Stimulated activated CD8-positive, alpha-beta memory T cell treated with anti-CD3 and anti-CD28 coated beads, Interleukin-15, amount 100 ng/mL, for 24 hours (primary cell): Measurements from ENCODE around the gene TTC39A.
"Not testable (repeated sequence)": the region's sequence is repeated elsewhere in the genome, so short reads cannot be mapped to it uniquely, and the experiment has no call there.

Experiments used
- DNase-seq: peaks from one replicate; pipeline ENCODE4 v3.0.0-alpha.2; 2020; ENCODE audit warnings: low read depth

The TTC39A gene

DNA sequence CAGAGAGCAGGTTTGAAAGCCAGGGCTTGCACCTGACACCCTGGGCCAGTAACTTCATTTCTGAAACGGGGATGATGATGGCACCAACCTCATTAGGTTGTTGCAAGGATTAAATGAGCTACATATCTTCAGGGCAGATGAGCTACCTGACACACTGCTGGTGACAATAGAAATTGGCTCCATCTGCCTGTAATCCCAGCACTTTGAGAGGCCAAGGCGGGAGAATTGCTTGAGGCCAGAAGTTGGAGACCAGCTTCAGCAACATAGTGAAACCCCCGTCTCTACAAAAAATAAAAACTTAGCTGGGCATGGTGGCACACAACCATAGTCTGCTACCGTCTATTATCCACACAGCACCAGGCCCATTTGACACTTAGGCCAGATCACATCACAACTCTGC lies 6.3 kb upstream of the TTC39A start:
- no peak for DNase-seq

DNA sequence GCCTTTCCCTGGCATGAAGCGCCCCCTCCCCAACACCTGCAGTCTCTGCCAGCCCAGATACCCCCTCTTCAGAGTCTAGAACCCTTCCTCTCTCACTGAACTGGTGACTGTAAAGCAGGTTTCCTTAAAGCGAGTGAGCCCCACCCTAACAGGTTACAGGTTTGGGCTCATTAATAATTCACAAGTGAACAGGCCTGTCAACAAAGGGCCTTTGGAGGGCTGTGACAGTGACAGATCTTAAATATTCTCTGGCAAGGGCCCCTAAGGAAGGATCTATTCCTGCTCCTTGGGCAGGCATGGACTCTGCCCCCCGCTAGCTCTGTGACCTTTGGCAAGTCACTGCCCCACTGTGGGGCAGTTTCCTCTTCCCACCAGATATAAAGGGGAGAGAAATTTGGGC lies 5.6 kb upstream of the TTC39A start:
- no peak for DNase-seq

GRCh38 chr1:51331206-51332100 lies 1.1 kb upstream of the TTC39A start:
- DNase-seq = no peak

- no peak for DNase-seq
Observed at GRCh38 chr1:51329443-51330325, 678 bp downstream of the TTC39A start.

- DNase-seq = no peak
Observed at GRCh38 chr1:51328926-51329325, 1.4 kb downstream of the TTC39A start.

DNA sequence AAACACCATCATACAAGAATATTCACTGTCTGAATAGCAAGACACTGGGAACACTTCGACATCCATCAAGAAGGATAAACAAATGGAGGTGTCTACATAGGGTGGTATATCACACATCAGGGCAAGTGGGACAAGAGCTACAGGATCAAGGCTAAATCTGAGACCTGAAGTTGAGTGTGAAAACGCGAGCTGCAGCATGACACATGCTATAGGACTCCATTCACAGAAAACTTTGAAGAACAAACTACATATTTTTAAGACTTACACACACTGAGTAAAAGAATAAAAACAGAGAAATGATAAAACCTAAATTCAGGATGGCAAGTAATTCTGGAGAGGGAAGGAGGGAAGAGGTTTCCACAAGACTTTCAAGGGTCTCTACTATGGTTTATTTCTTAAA lies 2.1 kb downstream of the TTC39A start:
- no peak for DNase-seq

DNA sequence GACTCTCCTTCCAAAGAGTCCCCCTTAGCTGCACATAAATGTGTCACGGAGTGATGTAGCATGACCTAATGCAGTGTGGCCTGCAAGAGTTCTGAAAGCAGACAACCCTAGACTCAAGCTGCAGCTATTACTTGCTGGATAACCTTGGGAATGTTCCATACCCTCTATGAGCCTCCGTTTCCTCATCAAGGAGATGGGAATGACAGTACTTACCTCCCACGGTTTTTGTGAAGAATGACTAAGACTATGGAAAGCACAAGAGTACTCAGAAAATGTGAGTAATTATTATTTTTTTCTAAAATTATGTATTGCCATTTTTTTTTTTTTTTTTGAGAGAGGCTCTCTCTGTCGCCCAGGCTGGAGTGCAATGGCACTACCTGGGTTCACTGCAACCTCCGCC lies 3.0 kb downstream of the TTC39A start:
- DNase-seq = no peak

DNA sequence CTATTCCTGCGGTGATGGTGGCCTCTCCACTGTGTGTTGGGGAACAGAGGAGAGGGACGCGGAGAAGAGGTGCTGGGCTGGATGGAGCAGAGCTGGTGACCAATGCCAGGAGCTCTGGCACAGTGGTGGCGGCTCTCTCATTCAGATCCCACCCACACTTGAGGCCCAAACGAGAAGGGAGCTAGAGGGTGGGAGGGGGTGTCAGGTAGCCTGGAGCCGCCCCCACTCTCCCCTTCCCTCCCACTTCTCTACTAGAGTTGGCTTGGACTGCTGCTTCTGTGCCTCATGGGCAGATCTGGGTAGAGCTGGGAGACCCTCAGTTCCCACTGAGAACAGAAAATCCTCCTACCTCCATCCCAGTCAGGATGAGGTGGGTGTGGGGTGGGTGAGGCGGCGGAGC lies 3.5 kb downstream of the TTC39A start:
- no peak for DNase-seq

- DNase-seq = no peak
Observed at GRCh38 chr1:51325878-51326755, 4.2 kb downstream of the TTC39A start.

- no peak for DNase-seq
Observed at GRCh38 chr1:51325391-51325790, 5.0 kb downstream of the TTC39A start.

DNA sequence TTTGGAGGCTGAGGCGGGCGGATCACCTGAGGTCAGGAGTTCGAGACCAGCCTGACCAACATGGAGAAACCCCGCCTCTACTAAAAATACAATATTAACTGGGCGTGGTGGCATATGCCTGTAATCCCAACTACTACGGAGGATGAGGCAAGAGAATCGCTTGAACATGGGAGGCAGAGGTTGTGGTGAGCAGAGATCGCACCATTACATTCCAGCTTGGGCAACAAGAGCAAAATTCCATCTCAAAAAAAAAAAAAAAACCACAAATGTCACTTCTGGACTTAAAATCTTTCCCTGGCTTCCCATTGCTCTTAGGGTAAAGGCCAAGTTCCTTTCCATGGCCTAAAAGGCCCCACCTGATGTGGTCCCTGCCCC lies 5.4 kb downstream of the TTC39A start:
- not testable (repeated sequence) for DNase-seq

DNA sequence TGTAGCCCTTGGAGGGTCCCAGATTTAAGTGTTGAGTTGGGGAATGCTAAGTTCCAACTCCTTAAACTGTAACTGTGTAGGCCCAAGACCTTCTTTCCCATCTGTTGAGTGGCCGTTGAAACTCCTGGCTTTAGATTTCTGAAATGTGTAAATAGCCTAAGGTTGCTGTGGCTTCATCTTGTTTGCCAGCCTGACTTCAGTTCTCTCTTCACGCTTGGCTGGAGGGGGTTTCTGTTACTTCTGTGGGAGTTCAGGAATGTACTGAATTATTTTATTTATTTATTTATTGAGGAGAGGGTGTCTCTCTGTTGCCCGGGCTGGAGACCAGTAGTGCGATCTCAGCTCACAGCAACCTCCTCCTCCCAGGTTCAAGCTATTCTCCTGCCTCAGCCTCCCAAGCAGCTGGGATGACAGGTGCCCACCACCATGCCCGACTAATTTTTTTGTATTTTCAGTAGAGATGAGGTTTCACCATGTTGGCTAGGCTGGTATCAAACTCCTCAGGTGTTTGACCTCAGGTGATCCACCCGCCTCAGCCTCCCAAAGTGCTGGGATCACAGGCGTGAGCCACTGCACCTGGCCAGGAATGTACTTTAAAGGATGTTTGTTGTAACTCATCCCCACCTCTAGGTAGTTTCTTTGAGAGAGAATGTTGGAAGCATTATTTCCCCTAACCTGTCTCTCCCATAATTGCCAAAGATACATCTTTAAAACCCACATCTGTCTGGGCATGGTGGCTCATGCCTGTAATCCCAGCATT lies 5.9 kb downstream of the TTC39A start:
- DNase-seq = no peak

- DNase-seq = no peak
Observed at GRCh38 chr1:51323778-51324177, 6.6 kb downstream of the TTC39A start.

GRCh38 chr1:51322417-51323101 lies 7.8 kb downstream of the TTC39A start:
- no peak for DNase-seq

- DNase-seq = no peak
Observed at GRCh38 chr1:51321924-51322280, 8.5 kb downstream of the TTC39A start.

DNA sequence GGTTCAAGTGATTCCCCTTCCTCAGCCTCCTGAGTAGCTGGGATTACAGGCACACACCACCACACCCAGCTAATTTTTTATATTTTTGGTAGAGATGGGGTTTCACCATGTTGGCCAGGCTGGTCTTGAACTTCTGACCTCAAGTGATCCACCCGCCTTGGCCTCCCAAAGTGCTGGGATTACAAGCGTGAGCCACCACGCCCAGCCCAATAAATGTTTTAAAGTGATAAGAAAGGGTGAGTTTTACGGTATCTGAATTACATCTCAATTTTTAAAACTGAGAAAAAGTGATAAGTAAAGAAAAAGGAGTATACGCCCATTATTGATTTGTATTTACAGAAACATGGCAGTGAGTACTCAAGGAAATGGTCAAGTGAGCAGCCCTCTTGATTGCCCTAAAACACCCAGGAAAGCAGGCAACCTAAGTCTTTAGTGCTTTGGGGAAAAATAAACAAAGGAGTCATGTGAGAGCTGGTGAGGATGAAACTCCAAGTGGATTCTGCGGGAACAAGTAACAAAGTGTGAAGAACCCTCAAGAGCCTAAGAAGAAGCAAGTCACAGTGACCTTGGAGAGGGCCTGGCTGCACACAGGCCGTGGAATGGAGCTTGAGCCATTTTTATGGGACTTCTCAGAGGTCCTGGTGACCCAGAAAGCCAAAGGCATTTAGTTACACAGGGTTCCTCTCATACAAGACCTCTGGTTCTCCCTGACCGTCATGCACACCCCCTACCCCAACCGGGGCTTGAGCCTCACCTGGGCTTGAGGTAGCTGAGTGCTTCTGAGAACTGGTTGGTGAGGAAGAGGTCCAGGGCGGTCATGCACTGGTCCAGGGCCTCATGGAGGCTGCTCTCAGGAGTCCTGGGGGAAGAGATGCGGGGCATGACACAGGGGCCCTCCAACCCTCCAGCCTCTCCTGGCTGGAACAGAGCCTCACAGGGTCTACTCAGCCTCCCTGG lies 9.1 kb downstream of the TTC39A start:
- DNase-seq = no peak

- DNase-seq = no peak
Observed at GRCh38 chr1:51317798-51318197, 12.6 kb downstream of the TTC39A start.

DNA sequence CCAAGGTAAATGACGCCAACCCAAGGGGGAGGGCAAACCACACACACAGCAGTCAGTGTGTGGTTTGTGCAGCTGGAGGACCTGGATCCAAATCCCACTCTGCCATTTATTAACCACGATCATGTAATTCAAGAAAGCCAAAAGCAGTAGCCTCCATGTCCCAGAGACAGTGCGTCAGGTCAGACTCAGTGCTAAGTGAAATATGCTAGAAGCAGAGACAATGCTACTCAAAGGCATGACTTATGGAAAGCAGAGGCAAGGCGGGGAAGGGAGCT lies 13.6 kb downstream of the TTC39A start:
- DNase-seq = no peak

- DNase-seq = no peak
Observed at GRCh38 chr1:51316113-51316845, 14.1 kb downstream of the TTC39A start.
